D721Med (cell line): ENCODE results near the gene ATP8B4.

Experiments
- DNase-seq: peaks from one replicate; pipeline ENCODE4 v3.0.0; 2011; ENCODE audit warnings: low spot score; ENCODE audit not compliant: insufficient read length
- FAIRE-seq: peaks from 2 replicates; lab custom pipeline; 2011; peaks lifted over from hg19 to GRCh38; lab: Jason Lieb, UNC
- TF ChIP-seq, protein P1 (sequence below): IDR thresholded peaks from 2 replicates; pipeline ENCODE4 v1.5.1; 2012; ENCODE audit warnings: mild to moderate bottlenecking, control low read depth; ENCODE audit not compliant: insufficient read depth; ENCODE audit errors: missing control alignments

Gene ATP8B4

DNA sequence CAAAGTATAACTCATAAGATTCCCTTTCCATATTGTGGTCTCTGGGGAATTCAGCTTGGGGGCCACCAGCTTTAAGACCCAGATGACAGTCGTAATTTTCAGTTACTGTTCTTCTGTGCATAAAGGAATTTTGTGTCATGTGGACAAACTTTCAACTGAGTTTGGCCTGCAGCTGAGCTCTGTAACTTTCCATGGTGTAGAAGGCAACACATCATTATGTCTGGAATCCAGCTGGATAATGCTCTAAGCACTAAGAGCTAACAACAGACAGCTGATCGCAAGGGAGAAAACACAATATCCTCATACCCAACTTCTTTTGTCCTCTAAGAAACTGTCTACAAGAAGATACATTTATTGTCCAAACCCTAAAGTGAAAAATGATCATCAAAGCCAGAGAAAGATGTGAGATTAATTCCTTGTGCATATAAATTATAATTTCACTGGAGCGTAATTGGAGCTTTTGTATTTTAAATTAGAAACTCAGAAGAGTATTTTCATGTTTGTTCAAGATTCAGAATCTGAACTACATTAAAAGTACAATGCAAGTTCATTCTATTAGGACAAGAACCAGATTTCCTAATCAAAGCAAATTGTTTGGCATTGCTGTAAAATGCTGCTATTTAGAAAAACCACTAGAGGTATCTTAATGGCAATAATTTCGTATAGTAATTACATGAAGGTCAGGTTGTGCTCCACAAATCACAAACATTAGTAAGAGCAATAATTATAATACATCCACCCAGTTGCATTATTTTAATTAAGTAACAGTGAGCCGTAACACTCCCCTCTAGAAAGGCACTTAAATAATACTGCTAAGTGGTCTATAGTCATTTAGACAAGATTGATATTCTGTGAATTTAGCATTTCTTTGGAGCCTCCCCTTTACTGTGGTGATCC lies 218.8 kb downstream of the ATP8B4 start:
- TF ChIP-seq, protein P1, sequence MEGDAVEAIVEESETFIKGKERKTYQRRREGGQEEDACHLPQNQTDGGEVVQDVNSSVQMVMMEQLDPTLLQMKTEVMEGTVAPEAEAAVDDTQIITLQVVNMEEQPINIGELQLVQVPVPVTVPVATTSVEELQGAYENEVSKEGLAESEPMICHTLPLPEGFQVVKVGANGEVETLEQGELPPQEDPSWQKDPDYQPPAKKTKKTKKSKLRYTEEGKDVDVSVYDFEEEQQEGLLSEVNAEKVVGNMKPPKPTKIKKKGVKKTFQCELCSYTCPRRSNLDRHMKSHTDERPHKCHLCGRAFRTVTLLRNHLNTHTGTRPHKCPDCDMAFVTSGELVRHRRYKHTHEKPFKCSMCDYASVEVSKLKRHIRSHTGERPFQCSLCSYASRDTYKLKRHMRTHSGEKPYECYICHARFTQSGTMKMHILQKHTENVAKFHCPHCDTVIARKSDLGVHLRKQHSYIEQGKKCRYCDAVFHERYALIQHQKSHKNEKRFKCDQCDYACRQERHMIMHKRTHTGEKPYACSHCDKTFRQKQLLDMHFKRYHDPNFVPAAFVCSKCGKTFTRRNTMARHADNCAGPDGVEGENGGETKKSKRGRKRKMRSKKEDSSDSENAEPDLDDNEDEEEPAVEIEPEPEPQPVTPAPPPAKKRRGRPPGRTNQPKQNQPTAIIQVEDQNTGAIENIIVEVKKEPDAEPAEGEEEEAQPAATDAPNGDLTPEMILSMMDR = no peak
- FAIRE-seq = no peak
- no peak for DNase-seq

DNA sequence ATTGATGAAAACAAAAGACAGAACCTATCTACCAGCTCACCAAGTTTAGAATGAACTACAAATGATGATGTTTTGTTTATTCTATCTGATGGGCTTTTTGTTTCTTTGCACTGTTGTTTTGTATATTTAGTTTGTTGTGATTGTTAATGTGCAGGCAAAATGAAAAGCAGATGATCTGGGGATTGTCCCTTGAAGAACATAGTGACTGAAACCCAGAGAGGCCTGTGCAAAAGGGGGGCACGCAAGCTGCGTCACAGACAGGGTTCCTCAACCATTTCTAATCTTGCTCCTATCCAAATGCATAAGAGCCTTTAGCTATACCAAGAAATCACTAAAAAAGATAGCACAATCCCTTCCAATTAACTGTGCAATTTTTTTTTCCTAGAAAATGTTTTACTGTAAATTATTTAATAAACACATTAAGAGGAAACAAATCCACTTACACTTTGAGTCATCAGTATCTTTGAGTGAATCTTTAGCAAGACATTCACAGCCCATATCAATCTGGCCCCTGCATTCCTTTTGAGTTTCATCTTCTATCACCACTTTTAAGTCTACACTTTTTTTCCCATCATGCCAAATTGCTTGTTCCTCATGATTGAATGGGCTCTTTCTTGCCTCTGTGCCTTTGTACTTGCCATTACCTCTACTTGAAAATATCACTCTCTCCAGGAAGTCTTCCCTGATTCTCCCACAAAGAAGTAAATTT lies 220.3 kb downstream of the ATP8B4 start:
- TF ChIP-seq, protein P1 = no peak
- no peak for DNase-seq
- no peak for FAIRE-seq

DNA sequence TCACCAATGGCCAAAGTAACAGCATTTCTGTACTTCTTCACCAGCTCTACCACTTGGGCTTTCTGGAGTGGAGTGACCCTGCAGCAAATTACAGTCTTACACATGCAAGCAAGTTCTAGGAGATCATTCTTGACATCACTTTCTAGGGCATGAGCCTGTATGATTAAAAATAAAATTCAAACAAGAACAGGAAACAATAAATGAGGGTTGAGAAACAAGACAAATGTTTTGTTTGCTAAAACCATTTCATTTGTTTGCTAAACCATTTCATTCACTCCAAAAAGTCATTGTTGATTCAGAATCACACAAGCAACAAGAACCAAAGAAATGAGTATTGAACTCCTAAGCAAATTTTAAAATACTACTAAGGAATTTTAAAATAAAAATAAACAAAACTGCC lies 220.9 kb downstream of the ATP8B4 start:
- DNase-seq = no peak
- FAIRE-seq = no peak
- TF ChIP-seq, protein P1 = no peak

- TF ChIP-seq, protein P1 = no peak
- FAIRE-seq (no peak), DNase-seq (no peak)
Measured at GRCh38 chr15:49895347-49896223, 223.4 kb downstream of the ATP8B4 start.

DNA sequence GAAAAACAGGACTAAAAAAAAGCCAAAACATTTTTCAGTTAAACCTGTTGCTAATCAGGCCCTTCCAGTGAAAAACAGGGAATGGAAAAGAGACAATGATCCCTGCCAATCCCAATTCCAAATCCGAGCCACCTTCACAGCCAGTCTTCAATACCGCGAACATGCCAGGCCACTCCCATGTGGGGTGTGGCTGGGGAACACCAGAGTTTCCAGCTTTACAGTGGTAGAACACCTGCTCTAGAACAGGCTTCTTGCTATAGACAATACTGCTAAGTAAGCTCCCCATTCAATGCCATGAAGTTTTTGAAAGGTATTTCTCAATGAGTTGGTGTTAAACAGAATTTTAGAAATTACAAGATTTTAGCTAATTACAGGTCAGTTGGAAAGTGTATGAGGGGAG lies 228.3 kb downstream of the ATP8B4 start:
- TF ChIP-seq, protein P1 = no peak
- DNase-seq (no peak), FAIRE-seq (no peak)

- FAIRE-seq = no peak
- TF ChIP-seq, protein P1 = no peak
- no peak for DNase-seq
Measured at GRCh38 chr15:49889536-49889935, 229.5 kb downstream of the ATP8B4 start.
